ENCODE measurements around the gene VAV2.

Gene VAV2

DNA sequence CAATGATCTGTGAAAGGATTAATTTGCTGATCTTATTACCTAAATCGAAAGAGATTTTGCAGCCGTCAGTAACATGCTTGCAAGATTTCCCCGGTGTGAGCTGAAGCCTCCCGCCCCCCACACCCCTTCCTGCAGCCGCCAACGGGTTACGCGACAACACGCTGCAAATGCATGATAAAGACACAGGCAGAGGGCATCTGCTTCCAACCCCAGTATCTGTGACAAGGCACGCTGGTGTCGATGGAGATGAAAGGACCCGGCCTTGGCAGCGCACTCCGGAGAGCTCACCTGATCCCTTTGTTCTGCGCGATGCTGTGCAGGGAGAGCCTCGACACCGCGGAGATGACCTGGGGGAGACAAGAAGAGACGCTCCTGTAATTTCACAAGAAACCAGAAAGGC lies 131.0 kb downstream of the VAV2 start:
- peak overlapping the region; percentile 94 for H3K14ac ChIP-seq (ENCODE audit: low read length)
- no peak overlapping the region for H3K9ac ChIP-seq (ENCODE audit: low read depth, low read length, poor library complexity)
- H4K91ac ChIP-seq (ENCODE audit: low read depth, low read length, poor library complexity): no peak overlapping the region
- peaks cover 17% of the 10 kb centered on the region for H3K79me1 ChIP-seq (ENCODE audit: low read depth, low read length)
- H3K23ac ChIP-seq (ENCODE audit: low read depth, low read length, poor library complexity): no peak overlapping the region
- no peak overlapping the region for H3K27ac ChIP-seq (replicated peaks; ENCODE audit: low read length)
- no CpG with 5 or more reads among the region's 20 CpGs for WGBS, 2 donors (ENCODE audit: extremely low coverage in 2 of 2, insufficient read length in 2 of 2, insufficient replicate concordance in 1 of 2)
- no peak overlapping the region for H3K18ac ChIP-seq (ENCODE audit: low read length)
- H2BK12ac ChIP-seq (ENCODE audit: low read length): no peak overlapping the region
- H2AFZ ChIP-seq (ENCODE audit: low read length): no peak overlapping the region
- H3K9me3 ChIP-seq (replicated peaks in 1 of 2; ENCODE audit: control insufficient read depth in 2 of 2, insufficient read depth in 1 of 2, low read depth in 1 of 2, low read length in 2 of 2): peaks cover 10 to 13% of the 10 kb centered on the region in 2 donors
- H3K4me1 ChIP-seq (ENCODE audit: control insufficient read depth in 2 of 2, insufficient read depth in 1 of 2, low read depth in 1 of 2, low read length in 2 of 2): peaks cover 7 to 15% of the 10 kb centered on the region in 2 donors
- no peak overlapping the region for H2AK5ac ChIP-seq (ENCODE audit: low read depth, low read length)
- no peak for DNase-seq (ENCODE audit: low spot score)
- H2BK120ac ChIP-seq (ENCODE audit: low read depth, low read length): no peak overlapping the region
- H3K36me3 ChIP-seq (replicated peaks in 1 of 2; ENCODE audit: control insufficient read depth in 2 of 2, insufficient read depth in 2 of 2, low read length in 2 of 2): peaks cover 10 to 43% of the 10 kb centered on the region in 2 donors
- no peak overlapping the region for H4K8ac ChIP-seq (ENCODE audit: low read depth, low read length)
- no peaks in the 10 kb centered on the region for H3K27me3 ChIP-seq (ENCODE audit: control insufficient read depth in 3 of 3, insufficient read depth in 3 of 3, low read depth in 1 of 3, low read length in 3 of 3)
- H3K4ac ChIP-seq (ENCODE audit: low read length): no peak overlapping the region
- H2BK5ac ChIP-seq (ENCODE audit: low read length): peak overlapping the region; percentile 26
- no peak overlapping the region for H3K4me3 ChIP-seq (ENCODE audit: low read length in 2 of 2)
- no peak overlapping the region for H3K4me2 ChIP-seq (ENCODE audit: insufficient read depth, low read length, poor library complexity, severe bottlenecking)
- H2BK15ac ChIP-seq (ENCODE audit: low read length): no peak overlapping the region

DNA sequence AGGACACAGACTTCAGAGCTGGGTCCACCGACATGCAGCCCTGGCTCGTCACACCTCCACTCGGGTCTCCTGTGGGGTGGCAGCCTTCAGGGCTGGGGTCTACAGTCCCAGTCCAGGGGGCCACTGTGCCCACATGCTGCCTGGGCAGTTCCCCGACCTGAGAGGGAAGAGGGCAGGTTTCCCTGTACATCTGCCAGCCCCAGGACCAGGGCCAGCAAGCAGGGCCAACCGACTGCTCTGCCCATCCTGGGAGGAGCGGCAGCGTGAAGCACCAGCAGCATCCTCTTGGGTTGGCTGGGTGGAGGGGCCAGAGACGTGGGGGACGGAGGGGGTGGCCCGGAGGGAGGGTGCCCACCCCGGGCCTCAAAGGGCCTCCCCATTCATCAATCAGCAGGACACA lies 133.4 kb downstream of the VAV2 start:
- Histone ChIP-seq H4K91ac (ENCODE audit: low read depth, low read length, poor library complexity) (no peak overlapping the region), H3K18ac (ENCODE audit: low read length) (peak overlapping the region; percentile 44), H3K23ac (ENCODE audit: low read depth, low read length, poor library complexity) (peak overlapping the region; percentile 10), H2BK12ac (ENCODE audit: low read length) (no peak overlapping the region), H3K36me3 (replicated peaks in 1 of 2; ENCODE audit: control insufficient read depth in 2 of 2, insufficient read depth in 2 of 2, low read length in 2 of 2) (peaks cover 11 to 49% of the 10 kb centered on the region in 2 donors), H3K9ac (ENCODE audit: low read depth, low read length, poor library complexity) (no peak overlapping the region), H3K4ac (ENCODE audit: low read length) (no peak overlapping the region), H2BK120ac (ENCODE audit: low read depth, low read length) (no peak overlapping the region), H3K14ac (ENCODE audit: low read length) (no peak overlapping the region), H3K27me3 (ENCODE audit: control insufficient read depth in 3 of 3, insufficient read depth in 3 of 3, low read depth in 1 of 3, low read length in 3 of 3) (no peaks in the 10 kb centered on the region), H2AK5ac (ENCODE audit: low read depth, low read length) (no peak overlapping the region), H3K27ac (replicated peaks; ENCODE audit: low read length) (no peak overlapping the region), H4K8ac (ENCODE audit: low read depth, low read length) (no peak overlapping the region), H2BK5ac (ENCODE audit: low read length) (no peak overlapping the region), H2AFZ (ENCODE audit: low read length) (no peak overlapping the region), H2BK15ac (ENCODE audit: low read length) (no peak overlapping the region), H3K4me3 (ENCODE audit: low read length in 2 of 2) (no peak overlapping the region), H3K4me1 (ENCODE audit: control insufficient read depth in 2 of 2, insufficient read depth in 1 of 2, low read depth in 1 of 2, low read length in 2 of 2) (peaks cover 7 to 26% of the 10 kb centered on the region in 2 donors), H3K4me2 (ENCODE audit: insufficient read depth, low read length, poor library complexity, severe bottlenecking) (no peak overlapping the region), H3K9me3 (replicated peaks in 1 of 2; ENCODE audit: control insufficient read depth in 2 of 2, insufficient read depth in 1 of 2, low read depth in 1 of 2, low read length in 2 of 2) (peaks cover 0 to 5% of the 10 kb centered on the region in 2 donors), H3K79me1 (ENCODE audit: low read depth, low read length) (peaks cover 19% of the 10 kb centered on the region)
- DNase-seq (ENCODE audit: low spot score): no peak
- no CpG with 5 or more reads among the region's 11 CpGs for WGBS, 2 donors (ENCODE audit: extremely low coverage in 2 of 2, insufficient read length in 2 of 2, insufficient replicate concordance in 1 of 2)

GRCh38 chr9:133857639-133858038 lies 134.5 kb downstream of the VAV2 start:
- H3K27ac ChIP-seq (replicated peaks; ENCODE audit: low read length): no peak overlapping the region

GRCh38 chr9:133856798-133857197 lies 135.3 kb downstream of the VAV2 start:
- Histone ChIP-seq H3K4ac (ENCODE audit: low read length) (no peak overlapping the region), H3K14ac (ENCODE audit: low read length) (peak overlapping the region; percentile 1), H2BK120ac (ENCODE audit: low read depth, low read length) (no peak overlapping the region), H3K27me3 (ENCODE audit: control insufficient read depth in 3 of 3, insufficient read depth in 3 of 3, low read depth in 1 of 3, low read length in 3 of 3) (no peaks in the 10 kb centered on the region), H3K4me3 (ENCODE audit: low read length in 2 of 2) (no peak overlapping the region), H3K9ac (ENCODE audit: low read depth, low read length, poor library complexity) (no peak overlapping the region), H2AK5ac (ENCODE audit: low read depth, low read length) (no peak overlapping the region), H3K18ac (ENCODE audit: low read length) (peak overlapping the region; percentile 72), H2BK15ac (ENCODE audit: low read length) (no peak overlapping the region), H4K91ac (ENCODE audit: low read depth, low read length, poor library complexity) (no peak overlapping the region), H3K36me3 (replicated peaks in 1 of 2; ENCODE audit: control insufficient read depth in 2 of 2, insufficient read depth in 2 of 2, low read length in 2 of 2) (peaks cover 9 to 49% of the 10 kb centered on the region in 2 donors), H2BK12ac (ENCODE audit: low read length) (no peak overlapping the region), H3K27ac (replicated peaks; ENCODE audit: low read length) (no peak overlapping the region), H3K23ac (ENCODE audit: low read depth, low read length, poor library complexity) (no peak overlapping the region), H3K4me1 (ENCODE audit: control insufficient read depth in 2 of 2, insufficient read depth in 1 of 2, low read depth in 1 of 2, low read length in 2 of 2) (peaks cover 7 to 27% of the 10 kb centered on the region in 2 donors), H3K4me2 (ENCODE audit: insufficient read depth, low read length, poor library complexity, severe bottlenecking) (no peak overlapping the region), H2AFZ (ENCODE audit: low read length) (no peak overlapping the region), H2BK5ac (ENCODE audit: low read length) (no peak overlapping the region), H4K8ac (ENCODE audit: low read depth, low read length) (no peak overlapping the region), H3K9me3 (replicated peaks in 1 of 2; ENCODE audit: control insufficient read depth in 2 of 2, insufficient read depth in 1 of 2, low read depth in 1 of 2, low read length in 2 of 2) (peaks cover 0 to 5% of the 10 kb centered on the region in 2 donors), H3K79me1 (ENCODE audit: low read depth, low read length) (peaks cover 14% of the 10 kb centered on the region)
- DNase-seq (ENCODE audit: low spot score): no peak
- WGBS, 2 donors (ENCODE audit: extremely low coverage in 2 of 2, insufficient read length in 2 of 2, insufficient replicate concordance in 1 of 2): no CpG with 5 or more reads among the region's 12 CpGs

More at GRCh38 chr9:133857639-133858038, 134.5 kb downstream of the VAV2 start:
- WGBS, 2 donors (ENCODE audit: extremely low coverage in 2 of 2, insufficient read length in 2 of 2, insufficient replicate concordance in 1 of 2): no CpG with 5 or more reads among the region's 9 CpGs
- Histone ChIP-seq H4K8ac (ENCODE audit: low read depth, low read length) (no peak overlapping the region), H3K18ac (ENCODE audit: low read length) (peak overlapping the region; percentile 54), H3K4me2 (ENCODE audit: insufficient read depth, low read length, poor library complexity, severe bottlenecking) (no peak overlapping the region), H2BK5ac (ENCODE audit: low read length) (no peak overlapping the region), H3K9me3 (replicated peaks in 1 of 2; ENCODE audit: control insufficient read depth in 2 of 2, insufficient read depth in 1 of 2, low read depth in 1 of 2, low read length in 2 of 2) (peaks cover 0 to 5% of the 10 kb centered on the region in 2 donors), H2AFZ (ENCODE audit: low read length) (no peak overlapping the region), H3K4me3 (ENCODE audit: low read length in 2 of 2) (no peak overlapping the region), H2BK120ac (ENCODE audit: low read depth, low read length) (no peak overlapping the region), H3K27me3 (ENCODE audit: control insufficient read depth in 3 of 3, insufficient read depth in 3 of 3, low read depth in 1 of 3, low read length in 3 of 3) (no peaks in the 10 kb centered on the region), H3K36me3 (replicated peaks in 1 of 2; ENCODE audit: control insufficient read depth in 2 of 2, insufficient read depth in 2 of 2, low read length in 2 of 2) (peaks cover 11 to 49% of the 10 kb centered on the region in 2 donors), H3K14ac (ENCODE audit: low read length) (no peak overlapping the region), H3K79me1 (ENCODE audit: low read depth, low read length) (peaks cover 20% of the 10 kb centered on the region), H3K23ac (ENCODE audit: low read depth, low read length, poor library complexity) (no peak overlapping the region), H3K9ac (ENCODE audit: low read depth, low read length, poor library complexity) (no peak overlapping the region), H3K4ac (ENCODE audit: low read length) (peak overlapping the region; percentile 10), H4K91ac (ENCODE audit: low read depth, low read length, poor library complexity) (no peak overlapping the region), H3K4me1 (ENCODE audit: control insufficient read depth in 2 of 2, insufficient read depth in 1 of 2, low read depth in 1 of 2, low read length in 2 of 2) (peaks cover 7 to 27% of the 10 kb centered on the region in 2 donors), H2AK5ac (ENCODE audit: low read depth, low read length) (peak overlapping the region; percentile 72), H2BK15ac (ENCODE audit: low read length) (no peak overlapping the region), H2BK12ac (ENCODE audit: low read length) (no peak overlapping the region)
- no peak for DNase-seq (ENCODE audit: low spot score)

All from neuronal stem cell (in vitro differentiated cells).